Astrocyte of the spinal cord (primary cell): ENCODE results near the gene RBM33.
"Not testable (repeated sequence)": the region's sequence is repeated elsewhere in the genome, so short reads cannot be mapped to it uniquely, and the experiment has no call there.

Experiments
- DNase-seq: peaks from one replicate; pipeline ENCODE4 v3.0.0; 2011; ENCODE audit warnings: low read depth, low spot score
- H3K4me3 ChIP-seq: 2 replicates; pipeline ENCODE4 v1.5.1; 2011; ENCODE audit warnings: low read depth, mild to moderate bottlenecking, low read length, moderate library complexity
- CTCF ChIP-seq: IDR thresholded peaks from 2 replicates; pipeline ENCODE4 v1.5.1; 2012; ENCODE audit warnings: low read depth, mild to moderate bottlenecking, low read length, inconsistent platforms
- in situ Hi-C: cut with HindIII; loops from 2 replicates; pipeline ENCODE4 v1.10.0; 2017; ENCODE audit warnings: low sequenced_read_pairs

Gene RBM33

GRCh38 chr7:155612658-155613057, 31.8 kb upstream of the RBM33 start:
- DNase-seq: no peak
- in situ Hi-C loops: no loop called here
- H3K4me3 ChIP-seq: no peak overlapping the region
- TF ChIP-seq CTCF: no peak

DNA sequence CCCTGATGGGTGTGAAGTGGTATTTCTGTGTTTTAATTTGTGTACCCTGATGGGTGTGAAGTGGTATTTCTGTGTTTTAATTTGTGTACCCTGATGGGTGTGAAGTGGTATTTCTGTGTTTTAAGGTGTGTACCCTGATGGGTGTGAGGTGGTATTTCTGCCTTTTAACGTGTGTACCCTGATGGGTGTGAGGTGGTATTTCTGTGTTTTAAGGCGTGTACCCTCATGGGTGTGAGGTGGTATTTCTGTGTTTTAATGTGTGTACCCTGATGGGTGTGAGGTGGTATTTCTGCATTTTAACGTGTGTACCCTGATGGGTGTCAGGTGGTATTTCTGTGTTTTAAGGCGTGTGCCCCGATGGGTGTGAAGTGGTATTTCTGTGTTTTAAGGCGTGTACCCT, 29.4 kb upstream of the RBM33 start:
- DNase-seq, H3K4me3 ChIP-seq, in situ Hi-C loops: not testable (repeated sequence)

GRCh38 chr7:155618708-155619633, 25.5 kb upstream of the RBM33 start:
- peak; percentile 10 for DNase-seq
- H3K4me3 ChIP-seq: no peak overlapping the region
- no peak for TF ChIP-seq CTCF
- in situ Hi-C loops: no loop called here

- no peak for DNase-seq
- H3K4me3 ChIP-seq: no peak overlapping the region
- TF ChIP-seq CTCF: no peak
- in situ Hi-C loops: no loop called here
These were observed 24.7 kb upstream of the RBM33 start for GRCh38 chr7:155619634-155620271.

DNA sequence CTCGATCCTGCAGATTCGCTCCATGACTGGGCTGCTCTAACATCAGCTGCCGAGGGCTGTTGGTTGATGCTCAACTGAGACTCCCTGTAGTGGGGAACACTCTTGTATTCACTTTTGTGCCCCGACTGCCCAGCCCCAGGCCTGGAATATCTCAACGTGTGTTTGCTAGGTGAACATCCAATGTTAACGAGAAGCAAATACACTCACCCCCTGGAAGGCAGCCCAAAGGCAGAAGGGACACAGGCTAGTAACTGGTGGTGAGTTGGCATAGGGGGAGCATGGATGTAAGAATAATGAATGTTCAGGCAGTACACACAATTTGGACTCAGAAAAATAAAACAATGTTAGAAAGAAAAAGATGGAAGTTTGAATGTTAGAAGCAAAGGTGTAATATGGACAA, 24.0 kb upstream of the RBM33 start:
- no peak overlapping the region for H3K4me3 ChIP-seq
- DNase-seq: no peak
- TF ChIP-seq CTCF: no peak
- in situ Hi-C loops: no loop called here

GRCh38 chr7:155621418-155621980, 23.0 kb upstream of the RBM33 start:
- in situ Hi-C loops: no loop called here
- H3K4me3 ChIP-seq: no peak overlapping the region
- no peak for DNase-seq
- TF ChIP-seq CTCF: no peak

DNA sequence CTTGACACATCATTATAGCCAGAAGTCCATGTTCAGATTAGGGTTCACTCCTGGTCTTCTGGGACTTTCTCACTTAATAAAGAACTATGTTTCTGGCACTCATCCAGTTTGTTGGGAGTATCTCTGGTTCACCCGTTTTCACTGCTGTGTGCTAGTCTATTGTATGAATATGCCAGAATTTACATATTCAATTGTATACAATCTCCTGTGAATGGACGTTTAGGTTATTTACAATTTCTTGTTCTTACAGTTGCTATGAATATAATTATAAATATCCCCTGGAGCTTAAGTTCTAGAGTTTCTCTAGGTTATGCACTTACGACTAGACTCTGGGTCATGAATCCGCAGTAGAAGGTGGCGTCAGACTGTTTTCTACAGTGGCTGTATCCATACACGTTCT, 20.0 kb upstream of the RBM33 start:
- no peak for TF ChIP-seq CTCF
- in situ Hi-C loops: no loop called here
- no peak for DNase-seq
- no peak overlapping the region for H3K4me3 ChIP-seq
